ENCODE measurements around the gene CAPN7. TPM values are rescaled to one million over a fixed set of nuclear protein-coding genes. Genes with fewer than 3 reads are reported as not detected.

The CAPN7 gene
- total RNA-seq, 1 donor from 2014 or later: 30.9 TPM

- DNase-seq (ENCODE audit: low read depth, low spot score): no peak
- TF ChIP-seq CTCF (conservative IDR thresholded peaks at IDR 0.05): no peak
These were observed 2.0 kb upstream of the CAPN7 start for GRCh38 chr3:15204005-15204404.

GRCh38 chr3:15205482-15205933 lies 538 bp upstream of the CAPN7 start:
- Mint-ChIP-seq H3K4me3 (peak overlapping the region; percentile 90), H3K9me3 (no peaks in the 10 kb centered on the region), H3K27ac (ENCODE audit: unreplicated experiment) (no peak overlapping the region), H3K27me3 (ENCODE audit: low read depth) (no peaks in the 10 kb centered on the region), H3K36me3 (ENCODE audit: low read depth) (no peaks in the 10 kb centered on the region), H3K4me1 (peaks cover 24% of the 10 kb centered on the region)
- no peak for DNase-seq (ENCODE audit: low read depth, low spot score)
- TF ChIP-seq CTCF (conservative IDR thresholded peaks at IDR 0.05): no peak

More at GRCh38 chr3:15204005-15204404, 2.0 kb upstream of the CAPN7 start:
- no peaks in the 10 kb centered on the region for H3K9me3 Mint-ChIP-seq
- peak overlapping the region; percentile 41 for H3K4me3 Mint-ChIP-seq
- no peaks in the 10 kb centered on the region for H3K36me3 Mint-ChIP-seq (ENCODE audit: low read depth)
- H3K4me1 Mint-ChIP-seq: peaks cover 24% of the 10 kb centered on the region
- H3K27ac Mint-ChIP-seq (ENCODE audit: unreplicated experiment): no peak overlapping the region
- H3K27me3 Mint-ChIP-seq (ENCODE audit: low read depth): peaks cover under 1% of the 10 kb centered on the region

- peak overlapping the region; percentile 85 for H3K4me3 Mint-ChIP-seq
- no peaks in the 10 kb centered on the region for H3K9me3 Mint-ChIP-seq
- H3K36me3 Mint-ChIP-seq (ENCODE audit: low read depth): no peaks in the 10 kb centered on the region
- peak overlapping the region; percentile 51 for H3K27ac Mint-ChIP-seq (ENCODE audit: unreplicated experiment)
- peak; percentile 8 for DNase-seq (ENCODE audit: low read depth, low spot score)
- TF ChIP-seq CTCF (conservative IDR thresholded peaks at IDR 0.05): no peak
- H3K27me3 Mint-ChIP-seq (ENCODE audit: low read depth): no peaks in the 10 kb centered on the region
- H3K4me1 Mint-ChIP-seq: peaks cover 24% of the 10 kb centered on the region
These were observed 873 bp downstream of the CAPN7 start for GRCh38 chr3:15206662-15207576.

- Mint-ChIP-seq H3K4me3 (peak overlapping the region; percentile 85), H3K36me3 (ENCODE audit: low read depth) (peaks cover 2% of the 10 kb centered on the region), H3K4me1 (peaks cover 20% of the 10 kb centered on the region), H3K27me3 (ENCODE audit: low read depth) (no peaks in the 10 kb centered on the region), H3K9me3 (no peaks in the 10 kb centered on the region), H3K27ac (ENCODE audit: unreplicated experiment) (no peak overlapping the region)
- no peak for TF ChIP-seq CTCF (conservative IDR thresholded peaks at IDR 0.05)
- no peak for DNase-seq (ENCODE audit: low read depth, low spot score)
These were observed 1.9 kb downstream of the CAPN7 start for GRCh38 chr3:15207836-15208504.

- no peak for TF ChIP-seq CTCF (conservative IDR thresholded peaks at IDR 0.05)
- H3K4me1 Mint-ChIP-seq: peaks cover 13% of the 10 kb centered on the region
- peaks cover 8% of the 10 kb centered on the region for H3K36me3 Mint-ChIP-seq (ENCODE audit: low read depth)
- H3K9me3 Mint-ChIP-seq: no peaks in the 10 kb centered on the region
- DNase-seq (ENCODE audit: low read depth, low spot score): no peak
- H3K27ac Mint-ChIP-seq (ENCODE audit: unreplicated experiment): no peak overlapping the region
- H3K27me3 Mint-ChIP-seq (ENCODE audit: low read depth): no peaks in the 10 kb centered on the region
- H3K4me3 Mint-ChIP-seq: no peak overlapping the region
These were observed 5.9 kb downstream of the CAPN7 start for GRCh38 chr3:15211937-15212336.

All from neural crest cell (in vitro differentiated cells).